Testis (tissue), 2 donors: Measurements from ENCODE around the gene ELFN2.

Source experiments
- POLR2A ChIP-seq: fragments of 450-650 bp; IDR thresholded peaks from one replicate; pipeline ENCODE4 v1.6.1; 2017; ENCODE audit warnings: antibody characterized with exemption, mild to moderate bottlenecking, moderate library complexity
- TF ChIP-seq, protein P1 (sequence below), 3 experiments: fragments of 450-650 bp in 2 of 3; fragments of 200-600 bp in 1 of 3; sonication (generic) in 1 of 3; IDR thresholded peaks; one replicate each; pipeline ENCODE4 v1.5.1; 2016 to 2019; ENCODE audit warnings: antibody characterized with exemption in 3 of 3, mild to moderate bottlenecking in 2 of 3, moderate library complexity in 1 of 3

DNA sequence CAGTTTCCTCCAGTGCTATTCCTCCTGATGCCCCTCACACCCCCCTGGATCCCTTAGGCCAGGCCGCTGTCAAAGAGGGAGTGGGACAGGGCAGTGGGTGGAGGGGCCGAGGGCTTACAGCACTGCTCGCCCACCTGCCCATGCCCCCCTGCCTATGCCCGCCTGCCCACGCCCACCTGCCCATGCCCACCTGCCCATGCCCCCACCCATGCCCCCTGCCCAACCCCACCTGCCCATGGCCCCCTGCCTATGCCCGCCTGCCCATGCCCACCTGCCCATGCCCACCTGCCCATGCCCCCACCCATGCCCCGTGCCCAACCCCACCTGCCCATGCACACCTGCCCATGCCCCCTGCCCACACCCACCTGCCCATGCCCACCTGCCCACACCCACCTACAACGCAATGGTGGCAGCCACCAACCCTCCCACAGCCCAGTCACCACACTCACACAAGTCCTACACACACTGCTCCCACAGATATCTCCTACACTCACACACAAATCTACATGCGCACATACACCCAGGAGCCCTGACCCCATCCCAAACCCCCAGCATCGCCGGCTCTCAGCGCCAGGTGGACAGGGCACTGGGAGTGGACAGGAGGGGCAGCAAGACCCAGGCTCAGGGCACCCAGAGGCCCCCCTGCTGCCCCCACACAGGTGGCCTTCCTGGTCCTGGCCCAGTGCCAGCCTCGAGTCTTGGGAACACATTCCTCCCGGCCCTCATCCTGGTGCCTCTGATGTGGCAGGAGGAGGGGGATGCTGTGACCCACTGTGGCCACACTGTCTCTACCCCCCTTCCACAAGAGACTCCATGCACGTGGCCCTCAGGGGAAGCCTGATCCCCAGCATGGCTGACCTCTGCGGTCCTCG, 83.2 kb downstream of the ELFN2 start:
- TF ChIP-seq, protein P1, sequence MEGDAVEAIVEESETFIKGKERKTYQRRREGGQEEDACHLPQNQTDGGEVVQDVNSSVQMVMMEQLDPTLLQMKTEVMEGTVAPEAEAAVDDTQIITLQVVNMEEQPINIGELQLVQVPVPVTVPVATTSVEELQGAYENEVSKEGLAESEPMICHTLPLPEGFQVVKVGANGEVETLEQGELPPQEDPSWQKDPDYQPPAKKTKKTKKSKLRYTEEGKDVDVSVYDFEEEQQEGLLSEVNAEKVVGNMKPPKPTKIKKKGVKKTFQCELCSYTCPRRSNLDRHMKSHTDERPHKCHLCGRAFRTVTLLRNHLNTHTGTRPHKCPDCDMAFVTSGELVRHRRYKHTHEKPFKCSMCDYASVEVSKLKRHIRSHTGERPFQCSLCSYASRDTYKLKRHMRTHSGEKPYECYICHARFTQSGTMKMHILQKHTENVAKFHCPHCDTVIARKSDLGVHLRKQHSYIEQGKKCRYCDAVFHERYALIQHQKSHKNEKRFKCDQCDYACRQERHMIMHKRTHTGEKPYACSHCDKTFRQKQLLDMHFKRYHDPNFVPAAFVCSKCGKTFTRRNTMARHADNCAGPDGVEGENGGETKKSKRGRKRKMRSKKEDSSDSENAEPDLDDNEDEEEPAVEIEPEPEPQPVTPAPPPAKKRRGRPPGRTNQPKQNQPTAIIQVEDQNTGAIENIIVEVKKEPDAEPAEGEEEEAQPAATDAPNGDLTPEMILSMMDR (IDR thresholded peaks at IDR 0.05) = no peak
- TF ChIP-seq POLR2A = no peak
